NAMALWA (cell line): ENCODE measurements around the gene TRIOBP.

ENCODE experiments used
- DNase-seq: peaks from one replicate; pipeline ENCODE4 v3.0.0-alpha.2; 2015; ENCODE audit warnings: low spot score

Gene TRIOBP

DNA sequence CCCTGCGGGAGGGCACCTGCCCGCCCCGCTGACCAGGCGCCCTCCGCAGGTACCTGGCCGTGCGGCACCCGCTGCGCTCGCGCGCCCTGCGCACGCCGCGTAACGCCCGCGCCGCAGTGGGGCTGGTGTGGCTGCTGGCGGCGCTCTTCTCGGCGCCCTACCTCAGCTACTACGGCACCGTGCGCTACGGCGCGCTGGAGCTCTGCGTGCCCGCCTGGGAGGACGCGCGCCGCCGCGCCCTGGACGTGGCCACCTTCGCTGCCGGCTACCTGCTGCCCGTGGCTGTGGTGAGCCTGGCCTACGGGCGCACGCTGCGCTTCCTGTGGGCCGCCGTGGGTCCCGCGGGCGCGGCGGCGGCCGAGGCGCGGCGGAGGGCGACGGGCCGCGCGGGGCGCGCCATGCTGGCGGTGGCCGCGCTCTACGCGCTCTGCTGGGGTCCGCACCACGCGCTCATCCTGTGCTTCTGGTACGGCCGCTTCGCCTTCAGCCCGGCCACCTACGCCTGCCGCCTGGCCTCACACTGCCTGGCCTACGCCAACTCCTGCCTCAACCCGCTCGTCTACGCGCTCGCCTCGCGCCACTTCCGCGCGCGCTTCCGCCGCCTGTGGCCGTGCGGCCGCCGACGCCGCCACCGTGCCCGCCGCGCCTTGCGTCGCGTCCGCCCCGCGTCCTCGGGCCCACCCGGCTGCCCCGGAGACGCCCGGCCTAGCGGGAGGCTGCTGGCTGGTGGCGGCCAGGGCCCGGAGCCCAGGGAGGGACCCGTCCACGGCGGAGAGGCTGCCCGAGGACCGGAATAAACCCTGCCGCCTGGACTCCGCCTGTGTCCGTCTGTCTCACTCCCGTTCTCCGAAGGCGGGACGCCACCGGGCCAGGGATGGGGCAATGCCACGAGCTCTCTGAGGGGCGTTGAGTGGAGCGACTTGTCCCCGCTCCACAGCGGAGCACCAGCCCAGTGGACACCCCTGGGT, 128.1 kb downstream of the TRIOBP start:
- DNase-seq, result no peak
